SK-MEL-5 (cell line): ENCODE data around the gene VKORC1L1. TPM values are rescaled to one million over a fixed set of nuclear protein-coding genes. Genes with fewer than 3 reads are reported as not detected.
"Not testable (repeated sequence)": the region's sequence is repeated elsewhere in the genome, so short reads cannot be mapped to it uniquely, and the experiment has no call there.

Source experiments
- DNase-seq: peaks from one replicate; pipeline ENCODE4 v3.0.0-alpha.2; 2016; ENCODE audit warnings: low read depth, low spot score
- in situ Hi-C: cut with HindIII; loops from 2 replicates; pipeline ENCODE4 v1.10.0; 2016; ENCODE audit warnings: low sequenced_read_pairs, high pct_unique_total_duplicates, low pct_unique_long_range_greater_than_20kb
- polyA plus RNA-seq, 2 experiments: library from polyadenylated mRNA; depleted of rRNA; stranded (reverse); fragments of >200 nt; gene quantifications; 2 replicates each; pipeline ENCODE4 v1.2.3, GENCODE V29; 2015
- total RNA-seq: library from RNA; depleted of rRNA; stranded (reverse); fragments of >200 nt; shearing (Covaris generic); gene quantifications from 2 replicates; pipeline ENCODE4 v1.2.3, GENCODE V29; 2014; rRNA removed

VKORC1L1 gene
- total RNA-seq, result 16.6 and 19.4 TPM in 2 replicates
- 29.6 and 36.1 TPM in 2 replicates for polyA plus RNA-seq (2015; cell fraction: cytosol; rRNA removed)
- 11.5 and 11.6 TPM in 2 replicates for polyA plus RNA-seq (2015; cell fraction: nucleus; rRNA removed)

GRCh38 chr7:65872776-65873581 lies at the start of gene VKORC1L1:
VKORC1L1 (plus strand) TSS chr7:65873074; CDS start chr7:65873372, 298 bp downstream.
- in situ Hi-C loops, result no loop called here
- peak; percentile 94 for DNase-seq

- DNase-seq, result no peak
- in situ Hi-C loops, result no loop called here
Measured at GRCh38 chr7:65827366-65827765, 45.5 kb upstream of the VKORC1L1 start.

- no peak for DNase-seq
- in situ Hi-C loops, result no loop called here
Measured at GRCh38 chr7:65832281-65832680, 40.6 kb upstream of the VKORC1L1 start.

GRCh38 chr7:65836684-65837083 lies 36.2 kb upstream of the VKORC1L1 start:
- in situ Hi-C loops, DNase-seq: not testable (repeated sequence)

- DNase-seq, in situ Hi-C loops: not testable (repeated sequence)
Measured at GRCh38 chr7:65837541-65837956, 35.3 kb upstream of the VKORC1L1 start.

GRCh38 chr7:65839846-65840245 lies 33.0 kb upstream of the VKORC1L1 start:
- no peak for DNase-seq

GRCh38 chr7:65840446-65840845 lies 32.4 kb upstream of the VKORC1L1 start:
- no peak for DNase-seq
- in situ Hi-C loops, result no loop called here

More at GRCh38 chr7:65839846-65840245, 33.0 kb upstream of the VKORC1L1 start:
- in situ Hi-C loops, result no loop called here

GRCh38 chr7:65843616-65844015 lies 29.3 kb upstream of the VKORC1L1 start:
- DNase-seq, in situ Hi-C loops: not testable (repeated sequence)

GRCh38 chr7:65846008-65846570 lies 26.8 kb upstream of the VKORC1L1 start:
- in situ Hi-C loops, result no loop called here
- DNase-seq, result no peak

GRCh38 chr7:65853426-65853825 lies 19.4 kb upstream of the VKORC1L1 start:
- DNase-seq, in situ Hi-C loops: not testable (repeated sequence)

- in situ Hi-C loops, DNase-seq: not testable (repeated sequence)
Measured at GRCh38 chr7:65853892-65854291, 19.0 kb upstream of the VKORC1L1 start.

- DNase-seq, in situ Hi-C loops: not testable (repeated sequence)
Measured at GRCh38 chr7:65857321-65857894, 15.5 kb upstream of the VKORC1L1 start.

- in situ Hi-C loops, DNase-seq: not testable (repeated sequence)
Measured at GRCh38 chr7:65858660-65859059, 14.2 kb upstream of the VKORC1L1 start.

- in situ Hi-C loops, DNase-seq: not testable (repeated sequence)
Measured at GRCh38 chr7:65866244-65866643, 6.6 kb upstream of the VKORC1L1 start.

- in situ Hi-C loops, DNase-seq: not testable (repeated sequence)
Measured at GRCh38 chr7:65867681-65868080, 5.2 kb upstream of the VKORC1L1 start.

- peak; percentile 50 for DNase-seq
- in situ Hi-C loops, result not testable (repeated sequence)
Measured at GRCh38 chr7:65869312-65869711, 3.6 kb upstream of the VKORC1L1 start.

- in situ Hi-C loops, DNase-seq: not testable (repeated sequence)
Measured at GRCh38 chr7:65871451-65871850, 1.4 kb upstream of the VKORC1L1 start.

GRCh38 chr7:65873582-65874193 lies 814 bp downstream of the VKORC1L1 start:
- DNase-seq, in situ Hi-C loops: not testable (repeated sequence)
